B cell (primary cell): ENCODE measurements around the gene CBX5.

Source experiments
- CTCF ChIP-seq: fragments of 200-600 bp; IDR thresholded peaks from one replicate; pipeline ENCODE4 v1.8.0; 2022; ENCODE audit warnings: antibody characterized with exemption, mild to moderate bottlenecking
- EZH2 ChIP-seq: IDR thresholded peaks from 2 replicates; pipeline ENCODE4 v1.6.1; 2012; ENCODE audit warnings: borderline replicate concordance, low read depth, mild to moderate bottlenecking, moderate library complexity, low read length; ENCODE audit not compliant: insufficient read depth, poor library complexity, severe bottlenecking

- TF ChIP-seq EZH2 (no peak), CTCF (no peak)
These were observed 39.8 kb downstream of the CBX5 start for GRCh38 chr12:54240129-54240528.
